Measurements from ENCODE around the gene MACF1.

DNA sequence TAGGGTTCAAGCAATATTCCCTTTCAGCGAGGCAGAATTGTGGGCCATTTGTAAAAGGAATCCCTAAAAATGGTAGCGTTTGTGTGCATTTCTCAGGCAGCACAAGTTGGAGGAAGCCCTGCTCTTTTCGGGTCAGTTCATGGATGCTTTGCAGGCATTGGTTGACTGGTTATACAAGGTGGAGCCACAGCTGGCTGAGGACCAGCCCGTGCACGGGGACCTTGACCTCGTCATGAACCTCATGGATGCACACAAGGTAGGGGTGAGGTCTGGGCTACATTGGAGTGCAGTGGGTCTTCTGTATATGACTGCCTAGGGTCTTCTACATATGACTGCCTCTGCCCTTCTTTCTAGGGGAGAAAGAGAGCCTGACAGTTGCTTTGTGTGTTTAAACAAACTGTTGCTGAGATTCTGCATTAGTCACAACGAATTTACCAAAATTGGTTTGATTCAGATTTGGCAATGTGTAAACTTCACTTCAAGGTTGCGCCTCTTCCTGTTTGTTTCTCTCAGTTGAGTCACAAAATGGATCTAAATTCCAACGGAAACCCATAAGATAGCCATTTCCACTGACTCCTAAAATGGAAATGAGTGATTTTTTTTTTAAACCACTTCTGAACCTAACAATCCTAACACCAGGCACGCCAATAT is 246.6 kb downstream of the MACF1 start:
- TF ChIP-seq, protein P1, sequence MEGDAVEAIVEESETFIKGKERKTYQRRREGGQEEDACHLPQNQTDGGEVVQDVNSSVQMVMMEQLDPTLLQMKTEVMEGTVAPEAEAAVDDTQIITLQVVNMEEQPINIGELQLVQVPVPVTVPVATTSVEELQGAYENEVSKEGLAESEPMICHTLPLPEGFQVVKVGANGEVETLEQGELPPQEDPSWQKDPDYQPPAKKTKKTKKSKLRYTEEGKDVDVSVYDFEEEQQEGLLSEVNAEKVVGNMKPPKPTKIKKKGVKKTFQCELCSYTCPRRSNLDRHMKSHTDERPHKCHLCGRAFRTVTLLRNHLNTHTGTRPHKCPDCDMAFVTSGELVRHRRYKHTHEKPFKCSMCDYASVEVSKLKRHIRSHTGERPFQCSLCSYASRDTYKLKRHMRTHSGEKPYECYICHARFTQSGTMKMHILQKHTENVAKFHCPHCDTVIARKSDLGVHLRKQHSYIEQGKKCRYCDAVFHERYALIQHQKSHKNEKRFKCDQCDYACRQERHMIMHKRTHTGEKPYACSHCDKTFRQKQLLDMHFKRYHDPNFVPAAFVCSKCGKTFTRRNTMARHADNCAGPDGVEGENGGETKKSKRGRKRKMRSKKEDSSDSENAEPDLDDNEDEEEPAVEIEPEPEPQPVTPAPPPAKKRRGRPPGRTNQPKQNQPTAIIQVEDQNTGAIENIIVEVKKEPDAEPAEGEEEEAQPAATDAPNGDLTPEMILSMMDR (conservative IDR thresholded peaks at IDR 0.05), result no peak
- TF ChIP-seq EZH2 (IDR thresholded peaks at IDR 0.05; ENCODE audit: low read depth), result no peak

Measured in PC-9 (cell line).